Measurements from ENCODE around the gene MTRF1.
"Not testable (repeated sequence)": the region's sequence is repeated elsewhere in the genome, so short reads cannot be mapped to it uniquely, and the experiment has no call there.

Gene MTRF1

GRCh38 chr13:41193469-41193868 is 69.9 kb downstream of the MTRF1 start:
- DNase-seq (ENCODE audit: low spot score): no peak
- TF ChIP-seq, protein P1, sequence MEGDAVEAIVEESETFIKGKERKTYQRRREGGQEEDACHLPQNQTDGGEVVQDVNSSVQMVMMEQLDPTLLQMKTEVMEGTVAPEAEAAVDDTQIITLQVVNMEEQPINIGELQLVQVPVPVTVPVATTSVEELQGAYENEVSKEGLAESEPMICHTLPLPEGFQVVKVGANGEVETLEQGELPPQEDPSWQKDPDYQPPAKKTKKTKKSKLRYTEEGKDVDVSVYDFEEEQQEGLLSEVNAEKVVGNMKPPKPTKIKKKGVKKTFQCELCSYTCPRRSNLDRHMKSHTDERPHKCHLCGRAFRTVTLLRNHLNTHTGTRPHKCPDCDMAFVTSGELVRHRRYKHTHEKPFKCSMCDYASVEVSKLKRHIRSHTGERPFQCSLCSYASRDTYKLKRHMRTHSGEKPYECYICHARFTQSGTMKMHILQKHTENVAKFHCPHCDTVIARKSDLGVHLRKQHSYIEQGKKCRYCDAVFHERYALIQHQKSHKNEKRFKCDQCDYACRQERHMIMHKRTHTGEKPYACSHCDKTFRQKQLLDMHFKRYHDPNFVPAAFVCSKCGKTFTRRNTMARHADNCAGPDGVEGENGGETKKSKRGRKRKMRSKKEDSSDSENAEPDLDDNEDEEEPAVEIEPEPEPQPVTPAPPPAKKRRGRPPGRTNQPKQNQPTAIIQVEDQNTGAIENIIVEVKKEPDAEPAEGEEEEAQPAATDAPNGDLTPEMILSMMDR (IDR thresholded peaks at IDR 0.05; ENCODE audit: extremely low read depth, missing control alignments): no peak

- TF ChIP-seq, protein P1 (IDR thresholded peaks at IDR 0.05; ENCODE audit: extremely low read depth, missing control alignments): no peak
- DNase-seq (ENCODE audit: low spot score): no peak
Measured at GRCh38 chr13:41188584-41188983, 74.8 kb downstream of the MTRF1 start.

DNA sequence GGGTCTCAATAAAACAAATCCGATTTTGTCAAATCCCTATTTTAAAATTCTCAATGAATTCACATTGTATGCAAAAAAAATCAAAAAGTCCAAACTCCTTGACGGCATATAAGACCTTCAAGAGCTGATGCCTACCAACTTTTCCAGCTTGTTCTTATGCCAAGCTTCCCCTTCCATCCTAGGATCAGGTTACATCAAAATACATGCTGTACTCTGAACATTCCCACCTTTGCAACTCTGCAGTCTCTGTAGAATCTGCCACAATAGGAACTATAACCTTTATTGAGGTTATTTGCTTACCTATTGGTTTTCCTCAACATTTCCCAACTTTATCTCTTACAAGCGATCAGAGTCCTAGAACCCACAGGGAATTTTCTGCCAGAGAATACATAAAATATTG is 76.9 kb downstream of the MTRF1 start:
- no peak for DNase-seq (ENCODE audit: low spot score)

GRCh38 chr13:41182231-41182630 is 81.1 kb downstream of the MTRF1 start:
- DNase-seq (ENCODE audit: low spot score): no peak
- TF ChIP-seq, protein P1 (IDR thresholded peaks at IDR 0.05; ENCODE audit: extremely low read depth, missing control alignments): no peak

More for the DNA sequence above, 76.9 kb downstream of the MTRF1 start:
- TF ChIP-seq, protein P1 (IDR thresholded peaks at IDR 0.05; ENCODE audit: extremely low read depth, missing control alignments): no peak

DNA sequence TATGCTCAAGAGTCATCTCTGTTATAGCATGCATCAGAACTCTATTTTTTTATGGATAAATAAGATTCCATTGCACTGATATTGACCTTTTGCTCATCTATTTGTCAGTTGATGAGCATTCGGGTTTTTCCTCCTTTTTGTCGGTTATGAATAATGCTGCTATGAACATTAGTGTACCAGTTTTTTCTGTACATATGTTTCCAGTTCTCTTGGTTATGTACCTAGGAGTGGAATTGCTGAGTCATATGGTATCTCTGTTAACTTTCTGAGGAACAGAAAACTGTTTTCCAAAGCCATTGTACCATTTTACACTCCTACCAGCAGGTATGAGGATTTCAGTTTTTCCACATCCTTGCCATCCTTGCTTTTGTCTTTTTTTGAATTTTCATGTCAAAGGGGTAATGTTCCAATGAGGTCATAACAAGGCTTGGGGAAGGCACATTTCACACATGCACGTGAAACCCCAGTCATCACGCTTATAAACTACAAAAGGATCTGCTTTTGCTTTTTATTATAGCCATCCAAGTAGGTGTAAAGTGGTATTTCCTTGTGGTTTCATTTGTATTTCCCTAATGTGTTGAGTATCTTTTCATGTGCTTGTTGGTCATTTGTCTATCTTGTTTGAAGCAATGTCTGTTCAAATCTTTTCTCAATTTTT is 83.7 kb downstream of the MTRF1 start:
- TF ChIP-seq, protein P1 (IDR thresholded peaks at IDR 0.05; ENCODE audit: extremely low read depth, missing control alignments): no peak
- no peak for DNase-seq (ENCODE audit: low spot score)

DNA sequence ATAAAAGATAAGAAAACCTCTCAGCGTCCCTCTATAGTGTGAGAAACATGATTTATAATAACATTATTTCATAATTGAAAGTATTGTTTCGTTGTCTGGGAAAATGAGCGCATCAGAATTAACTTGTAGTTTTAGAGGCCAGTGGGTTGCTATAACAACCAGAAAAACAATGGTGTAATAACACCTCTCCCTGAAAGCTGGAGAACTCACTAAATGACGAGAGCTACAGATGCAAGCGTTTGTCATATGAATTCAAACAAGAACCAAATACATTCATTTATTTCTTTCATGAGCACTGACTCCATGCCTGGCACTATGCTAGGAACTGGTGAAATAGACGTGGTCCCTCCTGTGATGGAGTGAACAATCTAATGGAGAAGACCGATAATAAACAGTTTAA is 85.3 kb downstream of the MTRF1 start:
- no peak for DNase-seq (ENCODE audit: low spot score)
- TF ChIP-seq, protein P1 (IDR thresholded peaks at IDR 0.05; ENCODE audit: extremely low read depth, missing control alignments): no peak

GRCh38 chr13:41177616-41178015 is 85.8 kb downstream of the MTRF1 start:
- TF ChIP-seq, protein P1 (IDR thresholded peaks at IDR 0.05; ENCODE audit: extremely low read depth, missing control alignments): no peak
- no peak for DNase-seq (ENCODE audit: low spot score)

DNA sequence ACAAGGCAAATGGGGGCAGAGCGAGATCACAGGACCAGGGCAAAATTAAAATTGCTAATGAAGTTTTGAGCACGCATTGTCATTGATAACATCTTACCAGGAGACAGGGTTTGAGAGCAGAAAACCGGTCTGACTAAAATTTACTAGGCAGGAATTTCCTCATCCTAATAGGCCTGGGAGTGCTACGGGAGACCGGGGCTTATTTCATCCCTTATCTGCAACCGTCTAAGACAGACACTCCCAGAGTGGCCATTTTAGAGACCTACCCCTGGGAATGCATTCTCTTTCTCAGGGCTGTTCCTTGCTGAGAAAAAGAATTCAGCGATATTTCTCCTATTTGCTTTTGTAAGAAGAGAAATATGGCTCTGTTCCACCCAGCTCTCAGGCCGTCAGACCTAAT is 87.8 kb downstream of the MTRF1 start:
- DNase-seq (ENCODE audit: low spot score): not testable (repeated sequence)
